ENCODE data around the gene PSMD2. TPM values are rescaled to one million over a fixed set of nuclear protein-coding genes. Genes with fewer than 3 reads are reported as not detected.

Gene PSMD2
- polyA plus RNA-seq, 3 donors: 138 to 186 (median 167) TPM

DNA sequence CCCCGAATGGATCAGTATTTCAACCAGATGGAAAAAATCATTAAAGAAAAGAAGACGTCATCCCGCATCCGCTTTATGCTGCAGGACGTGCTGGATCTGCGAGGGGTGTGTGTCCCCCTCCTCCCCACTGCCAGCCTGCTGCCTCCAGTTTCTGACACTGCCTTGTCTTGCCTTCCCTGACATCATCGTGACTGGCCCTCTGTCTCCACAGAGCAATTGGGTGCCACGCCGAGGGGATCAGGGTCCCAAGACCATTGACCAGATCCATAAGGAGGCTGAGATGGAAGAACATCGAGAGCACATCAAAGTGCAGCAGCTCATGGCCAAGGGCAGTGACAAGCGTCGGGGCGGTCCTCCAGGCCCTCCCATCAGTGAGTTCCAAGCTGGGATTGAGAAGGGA lies 26.2 kb downstream of the PSMD2 start:
- peaks cover 85% of the 10 kb centered on the region for H4K20me1 ChIP-seq (ENCODE audit: insufficient read depth, low read length)
- intact Hi-C loops (cut with micrococcal nuclease): no loop called here
- no peak overlapping the region for H3K4me3 ChIP-seq (replicated peaks in 1 of 3; ENCODE audit: low read depth in 2 of 3, low read length in 3 of 3)
- peaks cover 99 to 100% of the 10 kb centered on the region in 2 donors for H3K36me3 Mint-ChIP-seq
- H3K9me3 ChIP-seq (replicated peaks in 1 of 2; ENCODE audit: control insufficient read depth in 1 of 2, insufficient read depth in 1 of 2, low read length in 2 of 2): no peaks in the 10 kb centered on the region
- H3K4me2 ChIP-seq (replicated peaks; ENCODE audit: extremely low read depth, low read length, poor library complexity, severe bottlenecking): no peak overlapping the region
- peaks cover 96% of the 10 kb centered on the region in 2 donors for H3K36me3 ChIP-seq (replicated peaks in 1 of 2; ENCODE audit: control insufficient read depth in 1 of 2, insufficient read depth in 2 of 2, low read length in 2 of 2)
- no peaks in the 10 kb centered on the region for H3K27me3 ChIP-seq (ENCODE audit: control insufficient read depth in 2 of 2, insufficient read depth in 2 of 2, low read length in 2 of 2)
- peaks cover 33% of the 10 kb centered on the region for H3K4me1 Mint-ChIP-seq
- peaks cover 0 to 2% (median 0%) of the 10 kb centered on the region in 7 donors for H3K9me3 Mint-ChIP-seq
- WGBS (ENCODE audit: insufficient coverage): 100% methylated on average over 12 of the region's 13 CpGs
- DNase-seq: no peak
- peak overlapping the region in 1 of 2 donors; percentile 36 for H3K27ac ChIP-seq (ENCODE audit: low read depth in 1 of 2, low read length in 2 of 2)
- no peak overlapping the region for H3K9ac ChIP-seq (ENCODE audit: insufficient read depth, low read length, poor library complexity, severe bottlenecking)
- TF ChIP-seq, protein P1, sequence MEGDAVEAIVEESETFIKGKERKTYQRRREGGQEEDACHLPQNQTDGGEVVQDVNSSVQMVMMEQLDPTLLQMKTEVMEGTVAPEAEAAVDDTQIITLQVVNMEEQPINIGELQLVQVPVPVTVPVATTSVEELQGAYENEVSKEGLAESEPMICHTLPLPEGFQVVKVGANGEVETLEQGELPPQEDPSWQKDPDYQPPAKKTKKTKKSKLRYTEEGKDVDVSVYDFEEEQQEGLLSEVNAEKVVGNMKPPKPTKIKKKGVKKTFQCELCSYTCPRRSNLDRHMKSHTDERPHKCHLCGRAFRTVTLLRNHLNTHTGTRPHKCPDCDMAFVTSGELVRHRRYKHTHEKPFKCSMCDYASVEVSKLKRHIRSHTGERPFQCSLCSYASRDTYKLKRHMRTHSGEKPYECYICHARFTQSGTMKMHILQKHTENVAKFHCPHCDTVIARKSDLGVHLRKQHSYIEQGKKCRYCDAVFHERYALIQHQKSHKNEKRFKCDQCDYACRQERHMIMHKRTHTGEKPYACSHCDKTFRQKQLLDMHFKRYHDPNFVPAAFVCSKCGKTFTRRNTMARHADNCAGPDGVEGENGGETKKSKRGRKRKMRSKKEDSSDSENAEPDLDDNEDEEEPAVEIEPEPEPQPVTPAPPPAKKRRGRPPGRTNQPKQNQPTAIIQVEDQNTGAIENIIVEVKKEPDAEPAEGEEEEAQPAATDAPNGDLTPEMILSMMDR (IDR thresholded peaks at IDR 0.05): no peak
- H3K27me3 Mint-ChIP-seq (ENCODE audit: low read depth in 3 of 3): peaks cover 0 to 2% (median under 1%) of the 10 kb centered on the region in 3 donors
- no peak overlapping the region for H2AFZ ChIP-seq (ENCODE audit: insufficient read depth, low read depth, low read length, poor library complexity, severe bottlenecking)
- H3K4me3 Mint-ChIP-seq: no peak overlapping the region
- peak overlapping the region in 5 of 7 donors; percentile 6 to 81 (median 49) for H3K27ac Mint-ChIP-seq
- H3K79me2 ChIP-seq (ENCODE audit: insufficient read depth, low read length): peaks cover 63% of the 10 kb centered on the region
- H3K4me1 ChIP-seq (ENCODE audit: control insufficient read depth in 1 of 2, insufficient read depth in 2 of 2, low read length in 2 of 2): peaks cover 31 to 32% of the 10 kb centered on the region in 2 donors

DNA sequence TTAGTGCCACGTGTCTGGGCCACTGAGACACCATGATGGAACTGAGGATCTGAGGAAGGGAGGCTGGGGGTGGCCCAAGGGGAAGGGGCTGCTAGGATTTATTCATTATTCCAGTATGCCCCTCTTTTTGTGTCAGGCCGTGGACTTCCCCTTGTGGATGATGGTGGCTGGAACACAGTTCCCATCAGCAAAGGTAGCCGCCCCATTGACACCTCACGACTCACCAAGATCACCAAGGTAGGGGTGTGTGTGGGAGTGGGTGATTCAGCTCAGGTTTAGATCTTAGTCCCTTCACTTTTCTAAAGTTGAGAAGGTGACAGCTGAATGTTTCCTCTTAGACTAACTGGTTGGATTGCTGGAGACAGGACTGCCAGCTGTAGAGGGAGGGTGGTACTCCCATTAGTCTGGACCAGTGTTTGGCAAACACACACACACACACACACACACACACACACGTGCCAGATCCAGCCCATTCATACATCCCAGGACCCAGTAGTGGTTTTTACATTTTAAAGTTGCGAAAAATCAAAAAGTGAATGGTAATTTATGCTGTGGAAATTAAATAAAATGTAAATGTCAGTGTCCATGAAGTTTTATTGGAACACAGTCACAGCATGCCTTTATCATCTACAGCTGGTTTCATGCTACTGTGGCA lies 26.8 kb downstream of the PSMD2 start:
- peaks cover 97 to 99% of the 10 kb centered on the region in 2 donors for H3K36me3 Mint-ChIP-seq
- peak overlapping the region in 3 of 7 donors; percentile 15 to 64 (median 49) for H3K27ac Mint-ChIP-seq
- peaks cover 79% of the 10 kb centered on the region for H4K20me1 ChIP-seq (ENCODE audit: insufficient read depth, low read length)

More for the DNA sequence above, 26.8 kb downstream of the PSMD2 start:
- H3K4me1 ChIP-seq (ENCODE audit: control insufficient read depth in 1 of 2, insufficient read depth in 2 of 2, low read length in 2 of 2): peaks cover 25 to 26% of the 10 kb centered on the region in 2 donors
- no peak overlapping the region for H3K9ac ChIP-seq (ENCODE audit: insufficient read depth, low read length, poor library complexity, severe bottlenecking)
- H3K79me2 ChIP-seq (ENCODE audit: insufficient read depth, low read length): peaks cover 58% of the 10 kb centered on the region
- no peak overlapping the region for H2AFZ ChIP-seq (ENCODE audit: insufficient read depth, low read depth, low read length, poor library complexity, severe bottlenecking)
- peak overlapping the region in 1 of 2 donors; percentile 36 for H3K27ac ChIP-seq (ENCODE audit: low read depth in 1 of 2, low read length in 2 of 2)
- no peaks in the 10 kb centered on the region for H3K27me3 ChIP-seq (ENCODE audit: control insufficient read depth in 2 of 2, insufficient read depth in 2 of 2, low read length in 2 of 2)
- TF ChIP-seq, protein P1 (IDR thresholded peaks at IDR 0.05): no peak
- no peak overlapping the region for H3K4me2 ChIP-seq (replicated peaks; ENCODE audit: extremely low read depth, low read length, poor library complexity, severe bottlenecking)
- Mint-ChIP-seq H3K27me3 (ENCODE audit: low read depth in 3 of 3) (peaks cover 0 to 2% (median 0%) of the 10 kb centered on the region in 3 donors), H3K4me1 (peaks cover 28% of the 10 kb centered on the region), H3K4me3 (no peak overlapping the region), H3K9me3 (peaks cover 0 to 2% (median 0%) of the 10 kb centered on the region in 7 donors)
- no peaks in the 10 kb centered on the region for H3K9me3 ChIP-seq (replicated peaks in 1 of 2; ENCODE audit: control insufficient read depth in 1 of 2, insufficient read depth in 1 of 2, low read length in 2 of 2)
- 75% methylated on average over 1 of the region's 6 CpGs for WGBS (ENCODE audit: insufficient coverage)
- intact Hi-C loops (cut with micrococcal nuclease): no loop called here
- peaks cover 96% of the 10 kb centered on the region in 2 donors for H3K36me3 ChIP-seq (replicated peaks in 1 of 2; ENCODE audit: control insufficient read depth in 1 of 2, insufficient read depth in 2 of 2, low read length in 2 of 2)
- DNase-seq: no peak
- no peak overlapping the region for H3K4me3 ChIP-seq (replicated peaks in 1 of 3; ENCODE audit: low read depth in 2 of 3, low read length in 3 of 3)
